Measurements from ENCODE around the gene PNCK. TPM values are rescaled to one million over a fixed set of nuclear protein-coding genes. Genes with fewer than 3 reads are reported as not detected.

The PNCK gene
- total RNA-seq, 1 experiment from 2014 or later: 26.8 TPM

- H4K91ac ChIP-seq (ENCODE audit: insufficient read length, low read depth, low read length): no peak overlapping the region
- H3K9me3 ChIP-seq (ENCODE audit: control insufficient read depth, low read depth, low read length): peaks cover 33% of the 10 kb centered on the region
- DNase-seq: no peak
- H3K9ac ChIP-seq (ENCODE audit: extremely low read depth, insufficient read length, low read length): no peak overlapping the region
- Mint-ChIP-seq H3K4me3 (no peak overlapping the region), H3K27ac (no peak overlapping the region), H3K36me3 (ENCODE audit: insufficient read depth in 1 of 3, low read depth in 3 of 3) (peaks cover 49 to 82% (median 67%) of the 10 kb centered on the region in 3 experiments), H3K4me1 (no peaks in the 10 kb centered on the region), H3K27me3 (ENCODE audit: low read depth) (no peaks in the 10 kb centered on the region), H3K9me3 (peaks cover 67 to 70% of the 10 kb centered on the region in 2 experiments)
- H3K79me2 ChIP-seq (ENCODE audit: insufficient read depth, low read length): no peaks in the 10 kb centered on the region
- no peak overlapping the region for H3K23ac ChIP-seq (ENCODE audit: insufficient read length, low read depth, low read length)
- no peak overlapping the region for H2BK5ac ChIP-seq (ENCODE audit: insufficient read length, low read length)
- no peak overlapping the region for H3K56ac ChIP-seq (ENCODE audit: insufficient read length, low read depth, low read length)
- H3K27ac ChIP-seq (ENCODE audit: insufficient read length, low read depth, low read length): no peak overlapping the region
- H3K14ac ChIP-seq (ENCODE audit: insufficient read depth, low read length): no peak overlapping the region
- no peak overlapping the region for H2BK20ac ChIP-seq (ENCODE audit: low read depth, low read length, poor library complexity, severe bottlenecking)
- H4K8ac ChIP-seq (replicated peaks; ENCODE audit: insufficient read length, low read depth, low read length): no peak overlapping the region
- H4K5ac ChIP-seq (ENCODE audit: insufficient read length, low read depth, low read length): no peak overlapping the region
- no peak overlapping the region for H2AFZ ChIP-seq (ENCODE audit: low read length)
- no peak overlapping the region for H3K18ac ChIP-seq (ENCODE audit: insufficient read length, low read depth, low read length)
- H3K23me2 ChIP-seq (ENCODE audit: insufficient read length, low read depth, low read length, poor library complexity, severe bottlenecking): no peaks in the 10 kb centered on the region
- no peak overlapping the region for H2BK12ac ChIP-seq (ENCODE audit: insufficient read length, low read depth, low read length)
- no peak for TF ChIP-seq CTCF (conservative IDR thresholded peaks at IDR 0.05)
- no peak overlapping the region for H3K4ac ChIP-seq (ENCODE audit: low read depth, low read length)
- no peaks in the 10 kb centered on the region for H3K27me3 ChIP-seq (ENCODE audit: insufficient read depth, low read length)
- no peak overlapping the region for H3K4me2 ChIP-seq (ENCODE audit: insufficient read depth, insufficient read length, low read length)
- WGBS (ENCODE audit: extremely low coverage, insufficient read length, low lambda C conversion rate): no CpG with 5 or more reads among the region's 3 CpGs
- H3K79me1 ChIP-seq (ENCODE audit: insufficient read depth, low read depth, low read length, poor library complexity, severe bottlenecking): no peaks in the 10 kb centered on the region
- no peak overlapping the region for H3T11ph ChIP-seq (ENCODE audit: low read length)
- H4K20me1 ChIP-seq (ENCODE audit: control insufficient read depth, insufficient read depth, insufficient read length): no peaks in the 10 kb centered on the region
- H2AK5ac ChIP-seq (ENCODE audit: insufficient read length, low read length): no peak overlapping the region
- H3K4me1 ChIP-seq (ENCODE audit: insufficient read depth, low read length): no peaks in the 10 kb centered on the region
- no peak overlapping the region for H2BK15ac ChIP-seq (ENCODE audit: low read depth, low read length)
- no peak overlapping the region for H2BK120ac ChIP-seq (ENCODE audit: low read depth, low read length, poor library complexity, severe bottlenecking)
Observed at GRCh38 chrX:153714256-153714655, 40.6 kb upstream of the PNCK start.
